Measurements from ENCODE around the gene PRF1. TPM values are rescaled to one million over a fixed set of nuclear protein-coding genes. Genes with fewer than 3 reads are reported as not detected.

PRF1 gene
- polyA plus RNA-seq, 1 donor, result 0.82 TPM

DNA sequence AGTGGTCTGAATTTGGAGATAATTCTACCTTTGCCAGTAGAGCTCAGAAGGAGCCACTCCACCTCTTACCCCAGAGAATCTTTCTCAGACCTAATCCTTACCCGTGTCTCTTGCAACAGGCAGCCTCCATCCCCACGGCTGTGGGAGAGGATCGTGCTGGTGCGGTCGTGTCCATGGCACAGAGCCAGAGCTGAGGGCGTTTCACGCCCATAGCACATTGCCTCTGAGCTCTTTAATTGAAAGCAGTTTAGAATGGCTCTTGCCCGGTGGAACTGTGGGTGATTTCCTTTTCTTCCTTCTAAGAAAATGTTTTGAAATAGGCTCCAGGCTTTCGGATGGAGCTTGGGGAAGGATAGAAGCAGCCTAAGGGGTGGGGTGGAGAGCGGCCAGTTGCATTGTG lies 41.5 kb downstream of the PRF1 start:
- DNase-seq (ENCODE audit: low read depth), result no peak

DNA sequence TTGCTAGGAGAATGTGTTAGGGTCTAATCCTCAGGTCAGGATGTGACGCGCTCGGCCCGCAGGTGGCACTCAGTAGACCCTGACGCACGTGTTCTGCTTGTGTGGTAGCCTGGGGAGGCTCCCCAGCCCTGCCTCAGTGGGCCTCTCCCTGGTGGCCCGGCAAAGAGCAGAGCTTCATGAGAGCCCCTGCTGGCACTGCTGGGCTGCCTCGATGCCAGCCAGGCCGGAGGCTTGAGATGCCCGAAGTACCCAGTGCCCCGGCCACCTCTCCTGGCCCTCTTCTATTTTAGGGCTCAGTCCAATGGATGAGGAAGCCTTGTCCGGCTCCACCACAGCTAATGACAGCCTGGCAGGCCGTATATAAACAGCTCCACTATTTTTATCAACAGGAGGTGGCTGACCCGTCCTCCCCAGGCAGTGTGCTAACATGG lies 42.0 kb downstream of the PRF1 start:
- no peak for DNase-seq (ENCODE audit: low read depth)

DNA sequence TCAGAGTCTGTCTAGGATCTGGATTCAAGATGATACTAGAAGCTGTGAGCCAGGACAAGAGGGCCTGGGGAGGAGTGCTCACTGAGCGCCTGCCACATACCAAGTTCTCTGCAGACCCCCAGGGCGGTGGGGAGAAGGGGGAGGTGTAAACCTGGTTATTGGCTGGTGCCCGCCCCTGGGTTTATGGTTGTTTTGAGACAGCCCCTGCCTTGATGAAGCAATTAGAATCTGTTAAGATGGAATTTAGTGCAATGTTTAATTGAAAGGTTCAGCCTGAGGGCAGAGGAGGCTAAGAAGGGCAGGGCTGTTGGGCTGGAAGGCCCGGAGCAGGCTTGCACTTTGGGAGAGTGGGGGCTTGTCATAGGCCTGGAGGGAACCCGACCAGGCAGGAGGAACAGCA lies 42.7 kb downstream of the PRF1 start:
- DNase-seq (ENCODE audit: low read depth), result no peak

DNA sequence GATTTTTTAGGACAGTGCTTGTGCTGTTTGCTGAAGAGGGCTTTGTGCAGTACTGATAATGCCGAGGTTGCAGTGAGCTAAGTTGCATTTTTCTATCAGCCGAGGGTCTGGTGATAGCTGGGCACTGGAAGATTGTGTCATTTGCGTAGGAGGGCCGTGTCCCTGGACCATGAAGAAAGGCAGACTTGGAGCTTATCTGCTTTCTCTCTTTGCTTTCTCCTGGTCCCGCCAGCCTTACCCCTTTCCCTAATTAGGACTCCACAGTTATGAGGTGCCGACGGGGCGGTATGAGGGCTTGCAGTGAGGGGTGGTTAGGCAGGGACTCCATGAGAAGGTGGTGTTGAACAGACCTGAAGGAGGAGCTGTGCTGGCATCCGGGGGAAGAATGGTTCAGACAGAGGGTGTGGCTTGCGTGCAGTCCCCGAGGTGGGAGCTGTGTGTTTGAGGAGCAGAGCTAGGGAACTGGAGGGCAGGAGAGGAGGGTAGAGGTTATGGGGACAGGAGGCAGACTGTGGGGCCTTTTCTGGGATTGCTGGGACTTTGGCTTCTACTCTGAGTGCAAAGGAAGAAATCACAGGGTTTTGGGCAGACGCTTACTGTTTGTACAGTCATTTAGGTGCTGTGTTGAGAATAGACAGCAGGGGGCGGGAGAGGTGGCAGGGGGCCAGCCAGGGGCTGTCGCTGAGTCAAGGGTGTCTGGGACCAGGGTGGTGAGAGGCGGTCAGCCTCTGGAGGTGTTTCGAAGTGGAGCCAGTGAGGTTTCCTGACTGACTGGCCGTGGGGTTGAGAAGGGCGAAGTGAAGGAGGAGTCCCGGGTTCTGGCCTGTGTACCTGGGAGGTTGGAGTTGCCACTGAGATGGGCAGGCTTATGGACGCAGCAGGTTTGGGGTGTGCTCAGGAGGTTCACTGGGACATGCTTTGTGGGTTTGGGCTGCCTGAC lies 43.4 kb downstream of the PRF1 start:
- no peak for DNase-seq (ENCODE audit: low read depth)

DNA sequence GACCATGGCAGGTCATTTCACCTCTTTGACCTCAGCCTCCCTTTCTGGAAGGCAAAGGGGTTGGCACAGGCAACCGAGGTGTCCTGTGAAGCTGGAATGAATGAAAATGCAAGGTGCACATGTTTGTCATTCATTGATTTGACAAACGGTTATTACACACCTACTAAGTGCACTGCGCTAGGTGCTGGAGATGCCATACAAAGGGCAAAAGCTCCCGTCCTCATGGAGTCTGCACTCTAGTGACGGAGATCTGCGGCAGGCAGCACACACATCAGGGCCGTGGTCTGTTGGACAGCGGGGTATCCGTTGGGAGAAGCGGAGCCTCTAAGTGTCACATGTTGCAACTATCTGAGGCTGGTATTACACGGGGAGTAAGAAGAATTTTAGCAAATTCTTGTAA lies 44.2 kb downstream of the PRF1 start:
- no peak for DNase-seq (ENCODE audit: low read depth)

DNA sequence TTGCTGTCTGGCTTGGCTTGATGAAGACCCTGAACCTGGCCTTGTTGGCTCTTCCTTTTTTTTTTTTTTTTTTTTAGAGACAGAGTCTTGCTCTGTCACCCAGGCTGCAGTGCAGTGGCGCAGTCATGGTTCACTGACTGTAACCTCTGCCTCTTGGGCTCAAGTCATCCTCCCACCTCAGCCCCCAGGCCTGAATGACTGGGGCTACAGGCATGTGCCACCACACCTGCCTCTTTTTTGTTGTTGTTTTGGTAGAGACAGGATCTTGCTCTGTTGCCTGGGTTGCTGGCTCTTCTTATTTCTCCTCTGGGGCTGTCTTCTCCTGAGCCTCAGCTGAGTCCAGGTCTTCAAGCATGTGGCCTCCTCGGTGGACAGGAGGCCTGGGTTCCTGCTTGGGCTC lies 44.7 kb downstream of the PRF1 start:
- no peak for DNase-seq (ENCODE audit: low read depth)

DNA sequence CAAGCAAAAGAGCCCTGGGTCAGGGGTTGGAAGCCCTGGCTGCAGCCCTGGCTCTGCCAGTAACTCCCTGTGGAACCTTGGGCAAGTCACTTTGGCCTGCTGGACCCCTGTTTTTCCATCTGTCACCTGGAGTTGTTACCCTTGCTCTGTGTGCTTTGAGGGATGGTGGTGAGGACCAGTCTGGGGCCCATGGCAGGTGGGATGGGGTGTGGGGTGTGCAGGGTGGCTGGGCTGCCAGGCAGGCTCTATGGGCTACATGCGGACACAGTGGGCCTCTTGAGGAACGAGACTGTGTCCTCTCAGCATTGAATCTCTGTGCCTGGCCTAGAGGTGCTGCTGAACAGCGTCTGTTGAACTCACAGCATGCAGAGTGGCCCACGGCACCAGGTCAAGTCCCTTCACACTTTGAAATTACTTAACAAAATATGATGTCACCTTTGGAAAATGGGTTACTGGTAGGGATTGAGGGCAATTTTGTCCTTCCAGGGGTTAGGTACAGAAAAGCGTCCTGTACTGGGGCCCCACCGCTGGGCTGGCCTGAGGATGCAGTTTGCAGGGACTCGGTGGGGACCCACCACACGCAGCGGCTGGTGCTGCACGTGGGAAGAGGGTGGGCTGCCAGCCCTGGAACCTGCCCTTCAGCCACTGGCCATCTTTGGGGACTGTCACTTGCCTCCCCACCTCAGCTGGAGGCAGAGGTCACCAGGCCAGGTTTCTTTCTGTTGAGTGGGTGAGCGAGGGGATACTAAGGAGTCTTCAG lies 45.3 kb downstream of the PRF1 start:
- no peak for DNase-seq (ENCODE audit: low read depth)

DNA sequence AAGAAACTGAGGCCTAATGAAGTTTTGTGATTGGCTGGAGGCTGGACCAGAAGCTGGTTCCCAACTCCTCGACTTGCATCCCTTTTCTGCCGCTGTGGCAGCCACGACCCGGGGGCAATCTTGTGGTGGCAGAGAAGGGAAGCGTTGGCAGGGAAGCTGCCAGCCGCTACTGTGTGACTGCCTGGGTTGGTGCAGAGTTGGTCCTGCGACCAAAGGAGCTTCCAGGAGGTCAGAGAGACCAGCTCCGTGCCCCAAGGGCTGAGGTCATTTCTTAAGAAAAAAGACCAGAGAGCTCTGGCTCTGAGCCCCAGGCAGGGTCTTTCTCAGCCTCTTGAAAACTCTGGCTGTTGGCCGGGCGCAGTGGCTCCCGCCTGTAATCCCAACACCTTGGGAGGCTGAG lies 47.2 kb downstream of the PRF1 start:
- no peak for DNase-seq (ENCODE audit: low read depth)

DNA sequence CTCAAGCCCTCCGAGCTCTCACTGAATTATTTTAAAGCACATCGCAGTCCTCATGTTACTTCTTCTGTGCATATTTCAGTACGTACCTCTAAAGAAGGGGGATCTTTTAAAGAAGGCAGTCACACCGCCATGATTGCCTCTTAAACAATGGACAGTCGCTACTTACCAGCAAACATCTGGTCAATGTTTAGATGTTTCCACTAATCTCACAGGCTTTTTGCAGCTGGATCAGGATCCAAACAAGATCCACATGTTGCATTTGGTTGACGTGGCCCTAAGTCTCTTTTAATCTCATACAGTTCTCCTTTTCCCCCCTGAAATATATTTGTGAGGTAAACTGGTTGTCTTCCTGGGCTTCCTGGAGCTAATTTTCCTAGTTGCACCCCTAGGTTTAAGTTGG lies 50.0 kb downstream of the PRF1 start:
- DNase-seq (ENCODE audit: low read depth), result no peak

DNA sequence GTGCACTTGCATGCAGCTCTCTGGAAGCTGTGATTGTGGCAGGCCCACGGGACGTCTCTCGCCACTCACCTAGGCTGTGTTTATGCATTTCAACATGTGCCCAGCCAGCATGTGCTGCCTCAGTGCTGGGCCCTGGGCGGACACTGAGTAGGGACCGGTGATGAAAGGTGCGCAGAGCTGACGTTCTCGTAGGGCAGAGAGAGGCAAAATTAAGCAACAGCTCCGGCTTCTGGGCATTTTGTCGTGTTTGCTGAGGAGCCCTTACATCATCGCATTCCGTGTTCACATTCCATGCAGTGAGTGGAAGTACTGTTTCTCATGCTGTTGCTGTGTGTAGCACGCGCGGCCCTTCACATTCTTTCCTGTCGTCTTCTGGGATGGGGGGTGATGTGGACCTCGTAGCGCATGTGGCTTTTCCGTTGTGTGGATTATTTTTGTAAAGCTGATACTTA lies 50.5 kb downstream of the PRF1 start:
- no peak for DNase-seq (ENCODE audit: low read depth)

DNA sequence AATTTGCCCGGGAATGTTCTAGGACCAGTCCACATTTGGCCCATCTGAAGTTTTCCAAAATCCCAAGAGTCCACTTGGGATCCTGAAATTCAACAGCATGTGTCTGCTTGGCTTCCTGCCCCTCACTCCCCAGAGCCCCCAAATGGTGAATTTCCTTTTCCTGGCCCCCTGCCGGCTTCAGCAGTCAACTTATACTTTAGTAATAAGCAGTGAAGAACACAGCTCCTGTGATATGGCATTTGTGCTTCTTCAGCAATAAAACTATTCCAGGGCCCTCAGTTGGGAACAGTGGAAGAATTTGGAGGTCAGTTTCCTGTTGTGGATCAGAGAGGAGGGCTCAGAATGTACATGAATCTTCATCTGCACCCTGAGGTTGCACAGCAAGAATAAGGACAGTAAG lies 51.1 kb downstream of the PRF1 start:
- DNase-seq (ENCODE audit: low read depth), result no peak

DNA sequence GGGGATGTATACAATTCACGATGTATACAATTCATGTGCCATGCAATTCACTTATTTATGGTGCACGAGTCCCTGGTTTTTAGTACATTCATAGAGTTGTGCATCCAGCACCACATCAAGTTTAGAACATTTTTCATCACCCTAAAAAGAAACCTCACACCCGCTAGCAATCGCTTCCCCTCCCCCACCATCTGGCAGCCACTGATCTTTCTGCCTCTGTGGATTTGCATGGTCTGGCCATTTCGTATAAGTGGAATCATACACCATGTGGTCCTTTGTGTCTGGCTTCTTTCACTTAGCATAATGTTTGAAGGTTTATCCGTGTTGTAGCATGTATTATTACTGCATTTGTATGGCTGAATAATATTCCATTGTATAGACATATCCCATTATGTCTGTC lies 52.1 kb downstream of the PRF1 start:
- no peak for DNase-seq (ENCODE audit: low read depth)

DNA sequence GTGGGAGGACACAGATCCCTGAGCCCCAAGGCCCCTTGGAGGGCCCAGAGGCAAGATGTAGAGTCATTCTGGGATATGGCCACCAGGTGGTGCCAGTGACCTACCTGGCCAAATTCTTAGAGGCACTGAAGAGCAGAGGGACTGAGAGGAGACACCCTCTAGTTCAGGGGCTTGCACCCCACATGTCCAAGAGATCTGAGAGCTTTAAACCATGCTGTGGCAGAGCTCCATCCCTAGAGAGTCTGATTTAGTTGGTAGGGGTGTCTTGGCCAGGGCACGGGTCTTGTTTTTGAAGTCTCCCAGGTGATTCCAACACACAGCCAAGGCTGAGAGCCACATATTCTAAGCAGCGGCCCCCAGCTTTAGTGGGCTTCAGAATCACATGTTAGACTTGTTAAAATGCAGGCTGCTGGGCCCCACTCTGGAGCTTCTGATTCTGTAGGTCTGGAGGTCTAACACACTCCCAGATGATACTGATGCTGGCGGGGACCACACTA lies 52.5 kb downstream of the PRF1 start:
- no peak for DNase-seq (ENCODE audit: low read depth)

DNA sequence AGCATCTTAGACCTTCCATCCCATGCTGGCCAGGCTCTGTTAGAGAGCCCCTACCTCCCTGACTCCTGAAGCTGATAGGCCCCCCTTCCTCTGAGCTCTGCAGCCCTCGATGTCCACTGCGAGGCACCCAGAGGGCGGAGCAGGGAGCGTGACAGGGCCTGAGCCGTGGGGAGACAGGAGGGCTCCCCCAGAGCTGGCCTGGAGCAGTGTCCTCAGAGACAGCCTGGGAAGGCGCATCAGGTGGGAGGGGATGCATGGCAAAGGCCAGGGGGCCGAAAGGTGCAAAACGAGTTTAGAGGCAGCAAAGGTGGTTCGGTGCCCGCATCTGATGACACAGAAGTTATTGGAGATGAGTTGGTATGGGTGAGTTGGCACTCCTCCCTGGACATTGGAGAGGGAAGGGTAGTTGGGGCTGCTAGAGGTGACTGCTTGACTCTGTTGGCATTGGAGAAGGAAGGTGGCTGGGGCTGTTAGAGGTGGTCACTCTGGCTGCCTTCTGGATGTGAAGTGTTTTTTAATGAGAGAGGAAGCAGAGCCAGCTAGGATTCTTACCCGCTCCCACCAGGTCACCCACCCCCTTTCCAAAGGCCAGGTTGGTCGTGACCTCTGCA lies 53.1 kb downstream of the PRF1 start:
- DNase-seq (ENCODE audit: low read depth), result no peak

Other genes with a start within 250 kb of the PRF1 start
- 43.5 TPM for gene LRRC20, start 220.1 kb downstream of the PRF1 start, polyA plus RNA-seq (ENCODE audit: insufficient read length)
- gene EIF4EBP2, start 198.6 kb downstream of the PRF1 start, polyA plus RNA-seq (ENCODE audit: insufficient read length), result 62.1 TPM
- 0.46 TPM for gene NODAL, start 161.1 kb downstream of the PRF1 start, polyA plus RNA-seq (ENCODE audit: insufficient read length)
- 15.2 TPM for gene PALD1, start 124.0 kb downstream of the PRF1 start, polyA plus RNA-seq (ENCODE audit: insufficient read length)
- 17.9 TPM for gene ADAMTS14, start 69.8 kb upstream of the PRF1 start, polyA plus RNA-seq (ENCODE audit: insufficient read length)
- gene TBATA, start 182.6 kb upstream of the PRF1 start, polyA plus RNA-seq (ENCODE audit: insufficient read length), result not detected
- gene SGPL1, start 213.2 kb upstream of the PRF1 start, polyA plus RNA-seq (ENCODE audit: insufficient read length), result 26.7 TPM